ENCODE results near the gene LIMS1.
"Not testable (repeated sequence)": the region's sequence is repeated elsewhere in the genome, so short reads cannot be mapped to it uniquely, and the experiment has no call there.

- not testable (repeated sequence) for TF ChIP-seq CTCF (IDR thresholded peaks at IDR 0.05); EZH2 (IDR thresholded peaks at IDR 0.05; ENCODE audit: borderline replicate concordance, insufficient read depth, low read depth, low read length, poor library complexity, severe bottlenecking)
These were observed 38.1 kb upstream of the LIMS1 start for GRCh38 chr2:108496167-108496566.

All from B cell (primary cell).